ENCODE measurements around the gene CNTLN.
"Not testable (repeated sequence)": the region's sequence is repeated elsewhere in the genome, so short reads cannot be mapped to it uniquely, and the experiment has no call there.

The CNTLN gene

DNA sequence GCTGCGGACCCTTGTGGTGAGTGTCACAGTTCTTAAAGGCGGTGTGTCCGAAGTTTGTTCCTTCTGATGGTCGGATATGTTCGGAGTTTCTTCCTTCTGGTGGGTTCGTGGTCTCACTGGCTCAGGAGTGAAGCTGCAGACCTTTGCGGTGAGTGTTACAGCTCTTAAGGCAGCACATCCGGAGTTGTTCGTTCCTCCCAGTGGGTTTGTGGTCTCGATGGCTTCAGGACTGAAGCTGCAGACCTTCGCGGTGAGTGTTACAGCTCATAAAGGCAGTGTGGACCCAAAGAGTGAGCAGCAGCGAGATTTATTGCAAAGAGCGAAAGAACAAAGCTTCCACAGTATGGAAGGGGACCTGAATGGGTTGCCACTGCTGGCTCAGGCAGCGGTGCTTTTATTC lies 42.7 kb downstream of the CNTLN start:
- H2BK12ac ChIP-seq (ENCODE audit: low read length); H3K36me3 ChIP-seq (ENCODE audit: control insufficient read depth in 1 of 2, insufficient read depth in 2 of 2, low read length in 2 of 2); H3K27me3 ChIP-seq (ENCODE audit: insufficient read depth, low read length); H3K23ac ChIP-seq (ENCODE audit: low read length); H3K9ac ChIP-seq (ENCODE audit: low read length); H3K4me3 ChIP-seq (ENCODE audit: low read depth, low read length); H2BK120ac ChIP-seq (ENCODE audit: insufficient read depth, low read length, poor library complexity); H3K27ac ChIP-seq (ENCODE audit: low read depth, low read length); H2AK5ac ChIP-seq (ENCODE audit: low read length); H2BK5ac ChIP-seq (ENCODE audit: low read depth, low read length, poor library complexity); H4K91ac ChIP-seq (ENCODE audit: low read depth, low read length); H3K79me1 ChIP-seq (ENCODE audit: low read length); H4K12ac ChIP-seq (ENCODE audit: low read depth, low read length); H2AFZ ChIP-seq (ENCODE audit: insufficient read depth, low read length, poor library complexity); H3K79me2 ChIP-seq (ENCODE audit: control insufficient read depth, insufficient read depth, low read length, poor library complexity); DNase-seq; H3K4ac ChIP-seq (ENCODE audit: low read depth, low read length); H3K4me1 ChIP-seq (ENCODE audit: control insufficient read depth in 1 of 2, insufficient read depth in 2 of 2, low read length in 2 of 2); H3K14ac ChIP-seq (ENCODE audit: low read length); H3K4me2 ChIP-seq (ENCODE audit: low read length); H3K9me3 ChIP-seq (ENCODE audit: insufficient read depth, low read depth, low read length); H4K8ac ChIP-seq (ENCODE audit: low read depth, low read length); H3K18ac ChIP-seq (ENCODE audit: low read length): not testable (repeated sequence)
- WGBS (ENCODE audit: extremely low coverage, insufficient coverage, insufficient read length), result no CpG with 5 or more reads among the region's 15 CpGs

DNA sequence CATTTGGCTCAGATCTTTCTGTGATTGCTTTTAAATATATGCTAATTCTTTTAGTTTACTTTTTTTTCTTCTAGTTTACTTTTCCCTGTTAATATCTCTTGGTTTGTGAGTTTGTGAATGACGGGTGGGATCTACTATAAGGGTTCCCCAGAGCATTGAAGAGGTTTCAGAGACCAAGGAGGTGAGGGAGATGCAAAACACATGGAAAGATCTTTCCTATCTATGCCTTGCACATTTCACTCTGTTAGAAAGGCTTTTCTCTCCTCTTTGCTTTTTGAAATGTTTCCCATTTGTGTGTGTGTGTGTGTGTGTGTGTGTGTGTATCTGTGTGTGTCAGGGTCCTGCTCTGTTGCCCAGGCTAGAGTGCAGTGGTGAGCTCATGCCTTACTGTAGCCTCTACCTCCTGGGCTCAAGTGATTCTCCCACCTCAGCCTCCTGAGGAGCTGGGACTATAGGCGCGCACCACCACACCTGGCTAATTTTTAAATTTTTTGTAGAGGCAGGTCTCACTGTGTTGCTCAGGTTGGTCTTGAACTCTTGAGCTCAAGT lies 50.7 kb downstream of the CNTLN start:
- Histone ChIP-seq H3K18ac (ENCODE audit: low read length) (no peak overlapping the region), H2BK5ac (ENCODE audit: low read depth, low read length, poor library complexity) (no peak overlapping the region), H3K9me3 (ENCODE audit: insufficient read depth, low read depth, low read length) (no peaks in the 10 kb centered on the region), H3K27ac (ENCODE audit: low read depth, low read length) (no peak overlapping the region), H3K9ac (ENCODE audit: low read length) (no peak overlapping the region), H3K14ac (ENCODE audit: low read length) (no peak overlapping the region), H2BK12ac (ENCODE audit: low read length) (no peak overlapping the region), H3K79me2 (ENCODE audit: control insufficient read depth, insufficient read depth, low read length, poor library complexity) (no peaks in the 10 kb centered on the region), H2BK120ac (ENCODE audit: insufficient read depth, low read length, poor library complexity) (no peak overlapping the region), H3K23ac (ENCODE audit: low read length) (no peak overlapping the region), H2AK5ac (ENCODE audit: low read length) (no peak overlapping the region), H3K79me1 (ENCODE audit: low read length) (no peaks in the 10 kb centered on the region), H3K36me3 (ENCODE audit: control insufficient read depth in 1 of 2, insufficient read depth in 2 of 2, low read length in 2 of 2) (no peaks in the 10 kb centered on the region), H3K4ac (ENCODE audit: low read depth, low read length) (no peak overlapping the region), H3K4me1 (ENCODE audit: control insufficient read depth in 1 of 2, insufficient read depth in 2 of 2, low read length in 2 of 2) (no peaks in the 10 kb centered on the region), H4K8ac (ENCODE audit: low read depth, low read length) (no peak overlapping the region), H4K12ac (ENCODE audit: low read depth, low read length) (no peak overlapping the region), H3K4me2 (ENCODE audit: low read length) (no peak overlapping the region), H4K91ac (ENCODE audit: low read depth, low read length) (no peak overlapping the region), H3K27me3 (ENCODE audit: insufficient read depth, low read length) (no peaks in the 10 kb centered on the region), H2AFZ (ENCODE audit: insufficient read depth, low read length, poor library complexity) (no peak overlapping the region), H3K4me3 (ENCODE audit: low read depth, low read length) (no peak overlapping the region)
- no peak for DNase-seq
- WGBS (ENCODE audit: extremely low coverage, insufficient coverage, insufficient read length), result no CpG with 5 or more reads among the region's 3 CpGs

DNA sequence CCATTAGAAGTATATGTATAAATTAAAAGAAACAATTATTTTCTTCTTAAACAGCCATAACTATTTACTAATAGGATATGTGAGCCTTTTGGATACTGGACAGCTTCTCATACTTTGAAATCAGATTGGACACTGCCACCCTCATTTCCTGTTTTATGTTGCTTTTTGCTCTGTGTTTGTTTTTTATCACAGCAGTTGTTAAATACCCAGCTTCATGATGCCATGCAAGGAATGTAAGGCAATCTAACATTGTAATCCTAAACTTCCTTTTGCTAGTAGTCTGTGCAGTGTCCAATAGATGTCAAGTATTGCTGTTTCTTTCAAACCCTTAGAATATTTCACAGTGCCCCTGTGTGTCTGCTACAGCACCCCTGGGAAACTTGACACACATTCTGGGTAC lies 56.2 kb downstream of the CNTLN start:
- Histone ChIP-seq H3K4ac (ENCODE audit: low read depth, low read length) (no peak overlapping the region), H3K79me1 (ENCODE audit: low read length) (no peaks in the 10 kb centered on the region), H2AK5ac (ENCODE audit: low read length) (no peak overlapping the region), H3K79me2 (ENCODE audit: control insufficient read depth, insufficient read depth, low read length, poor library complexity) (no peaks in the 10 kb centered on the region), H3K23ac (ENCODE audit: low read length) (no peak overlapping the region), H3K36me3 (ENCODE audit: control insufficient read depth in 1 of 2, insufficient read depth in 2 of 2, low read length in 2 of 2) (no peaks in the 10 kb centered on the region), H4K12ac (ENCODE audit: low read depth, low read length) (no peak overlapping the region), H3K9me3 (ENCODE audit: insufficient read depth, low read depth, low read length) (no peaks in the 10 kb centered on the region), H3K4me3 (ENCODE audit: low read depth, low read length) (no peak overlapping the region), H2BK12ac (ENCODE audit: low read length) (no peak overlapping the region), H4K91ac (ENCODE audit: low read depth, low read length) (no peak overlapping the region), H4K8ac (ENCODE audit: low read depth, low read length) (no peak overlapping the region), H3K18ac (ENCODE audit: low read length) (no peak overlapping the region), H3K9ac (ENCODE audit: low read length) (no peak overlapping the region), H2BK5ac (ENCODE audit: low read depth, low read length, poor library complexity) (no peak overlapping the region), H3K27me3 (ENCODE audit: insufficient read depth, low read length) (no peaks in the 10 kb centered on the region), H3K4me2 (ENCODE audit: low read length) (no peak overlapping the region), H3K4me1 (ENCODE audit: control insufficient read depth in 1 of 2, insufficient read depth in 2 of 2, low read length in 2 of 2) (no peaks in the 10 kb centered on the region), H3K14ac (ENCODE audit: low read length) (no peak overlapping the region), H3K27ac (ENCODE audit: low read depth, low read length) (no peak overlapping the region), H2BK120ac (ENCODE audit: insufficient read depth, low read length, poor library complexity) (no peak overlapping the region), H2AFZ (ENCODE audit: insufficient read depth, low read length, poor library complexity) (no peak overlapping the region)
- peak in 1 of 2 donors; percentile 28 for DNase-seq

- H3K27ac ChIP-seq (ENCODE audit: low read depth, low read length), result no peak overlapping the region
- H3K9ac ChIP-seq (ENCODE audit: low read length), result no peak overlapping the region
- no peak overlapping the region for H3K23ac ChIP-seq (ENCODE audit: low read length)
- H2BK5ac ChIP-seq (ENCODE audit: low read depth, low read length, poor library complexity), result no peak overlapping the region
- H3K79me1 ChIP-seq (ENCODE audit: low read length), result no peaks in the 10 kb centered on the region
- no CpG with 5 or more reads among the region's 8 CpGs for WGBS (ENCODE audit: extremely low coverage, insufficient coverage, insufficient read length)
- DNase-seq, result no peak
- H3K4me3 ChIP-seq (ENCODE audit: low read depth, low read length), result no peak overlapping the region
- no peaks in the 10 kb centered on the region for H3K9me3 ChIP-seq (ENCODE audit: insufficient read depth, low read depth, low read length)
- no peak overlapping the region for H2BK12ac ChIP-seq (ENCODE audit: low read length)
- H3K27me3 ChIP-seq (ENCODE audit: insufficient read depth, low read length), result no peaks in the 10 kb centered on the region
- no peak overlapping the region for H4K12ac ChIP-seq (ENCODE audit: low read depth, low read length)
- H3K14ac ChIP-seq (ENCODE audit: low read length), result no peak overlapping the region
- H3K79me2 ChIP-seq (ENCODE audit: control insufficient read depth, insufficient read depth, low read length, poor library complexity), result no peaks in the 10 kb centered on the region
- H2BK120ac ChIP-seq (ENCODE audit: insufficient read depth, low read length, poor library complexity), result no peak overlapping the region
- H4K91ac ChIP-seq (ENCODE audit: low read depth, low read length), result no peak overlapping the region
- no peak overlapping the region for H3K4ac ChIP-seq (ENCODE audit: low read depth, low read length)
- H2AK5ac ChIP-seq (ENCODE audit: low read length), result no peak overlapping the region
- H3K36me3 ChIP-seq (ENCODE audit: control insufficient read depth in 1 of 2, insufficient read depth in 2 of 2, low read length in 2 of 2), result no peaks in the 10 kb centered on the region
- H4K8ac ChIP-seq (ENCODE audit: low read depth, low read length), result no peak overlapping the region
- no peak overlapping the region for H3K18ac ChIP-seq (ENCODE audit: low read length)
- no peak overlapping the region for H2AFZ ChIP-seq (ENCODE audit: insufficient read depth, low read length, poor library complexity)
- H3K4me2 ChIP-seq (ENCODE audit: low read length), result no peak overlapping the region
- H3K4me1 ChIP-seq (ENCODE audit: control insufficient read depth in 1 of 2, insufficient read depth in 2 of 2, low read length in 2 of 2), result no peaks in the 10 kb centered on the region
Measured at GRCh38 chr9:17204611-17205152, 69.8 kb downstream of the CNTLN start.
